PFSK-1 (cell line): Measurements from ENCODE around the gene NCOA6.

Experiments used
- FOXP2 ChIP-seq: optimal IDR thresholded peaks from 2 replicates; pipeline ENCODE3; 2011; ENCODE audit warnings: borderline replicate concordance, control low read depth, inconsistent platforms; ENCODE audit not compliant: insufficient read depth; ENCODE audit errors: extremely low read length, extremely low read depth
- POLR2AphosphoS5 ChIP-seq: IDR thresholded peaks from 2 replicates; pipeline ENCODE4 v1.6.1; 2012; ENCODE audit warnings: low read depth, mild to moderate bottlenecking, control low read depth, low read length, moderate library complexity
- REST ChIP-seq, 2 experiments: IDR thresholded peaks; 2 replicates each; pipeline versions ENCODE4 v1.6.1 to v1.8.0; 2011 to 2012; ENCODE audit warnings: low read depth in 2 of 2, low read length in 2 of 2, control low read depth in 1 of 2, inconsistent platforms in 1 of 2, mild to moderate bottlenecking in 1 of 2, moderate library complexity in 1 of 2; ENCODE audit not compliant: insufficient read depth in 1 of 2
- SIN3A ChIP-seq: IDR thresholded peaks from 2 replicates; pipeline ENCODE4 v1.6.1; 2012; ENCODE audit warnings: mild to moderate bottlenecking, low read length, moderate library complexity, borderline replicate concordance; ENCODE audit not compliant: insufficient read depth
- TAF1 ChIP-seq: IDR thresholded peaks from 2 replicates; pipeline ENCODE4 v1.6.1; 2012; ENCODE audit warnings: low read length, control low read depth, borderline replicate concordance; ENCODE audit not compliant: insufficient read depth

The NCOA6 gene

GRCh38 chr20:34712525-34713192 lies 112.8 kb downstream of the NCOA6 start:
- TF ChIP-seq REST (IDR thresholded peaks at IDR 0.05; ENCODE audit: insufficient read depth in 1 of 2, low read depth in 2 of 2, low read length in 2 of 2) (no peak), SIN3A (no peak), POLR2AphosphoS5 (no peak), TAF1 (no peak), FOXP2 (no peak)

- TF ChIP-seq SIN3A (no peak), POLR2AphosphoS5 (0 out of 2 replicates have a peak, but pooled peaks have one; percentile 22)
These were observed 113.5 kb downstream of the NCOA6 start for GRCh38 chr20:34711813-34712430.

- TF ChIP-seq REST (IDR thresholded peaks at IDR 0.05; ENCODE audit: insufficient read depth in 1 of 2, low read depth in 2 of 2, low read length in 2 of 2): no peak
- TF ChIP-seq POLR2AphosphoS5: no peak
- no peak for TF ChIP-seq FOXP2
- TF ChIP-seq TAF1: no peak
- TF ChIP-seq SIN3A: no peak
These were observed 114.4 kb downstream of the NCOA6 start for GRCh38 chr20:34710861-34711574.

GRCh38 chr20:34710568-34710839 lies 114.9 kb downstream of the NCOA6 start:
- TF ChIP-seq POLR2AphosphoS5: no peak
- TF ChIP-seq FOXP2: no peak
- no peak for TF ChIP-seq TAF1
- no peak for TF ChIP-seq REST (IDR thresholded peaks at IDR 0.05; ENCODE audit: insufficient read depth in 1 of 2, low read depth in 2 of 2, low read length in 2 of 2)
- TF ChIP-seq SIN3A: no peak

GRCh38 chr20:34709831-34710567 lies 115.5 kb downstream of the NCOA6 start:
- TF ChIP-seq TAF1 (no peak), SIN3A (no peak), POLR2AphosphoS5 (no peak), REST (IDR thresholded peaks at IDR 0.05; ENCODE audit: insufficient read depth in 1 of 2, low read depth in 2 of 2, low read length in 2 of 2) (no peak)
